HG03521 (cell line): Measurements from ENCODE around the gene TMEM63A.
A peak's percentile ranks its signal among the peaks of the same experiment; 100 is the strongest.
"Not testable (repeated sequence)": the region's sequence is repeated elsewhere in the genome, so short reads cannot be mapped to it uniquely, and the experiment has no call there.

Experiments
- ATAC-seq: cut with Tn5 transposase; IDR thresholded peaks from one replicate; pipeline ENCODE4 v1.9.1; 2021; ENCODE audit warnings: mild to moderate bottlenecking, moderate library complexity; ENCODE audit not compliant: unreplicated experiment

Gene TMEM63A

GRCh38 chr1:225909477-225909876 lies 27.3 kb upstream of the TMEM63A start:
- no peak for ATAC-seq

- ATAC-seq, result no peak
These were observed 26.6 kb upstream of the TMEM63A start for GRCh38 chr1:225908773-225909172.

GRCh38 chr1:225908013-225908640 lies 25.9 kb upstream of the TMEM63A start:
- no peak for ATAC-seq

- no peak for ATAC-seq
These were observed 25.2 kb upstream of the TMEM63A start for GRCh38 chr1:225907341-225907740.

- no peak for ATAC-seq
These were observed 24.3 kb upstream of the TMEM63A start for GRCh38 chr1:225906467-225906866.

- ATAC-seq, result no peak
These were observed 21.4 kb upstream of the TMEM63A start for GRCh38 chr1:225903623-225904022.

- no peak for ATAC-seq
These were observed 17.1 kb upstream of the TMEM63A start for GRCh38 chr1:225899044-225899925.

- no peak for ATAC-seq
These were observed 15.7 kb upstream of the TMEM63A start for GRCh38 chr1:225897595-225898514.

- peak; percentile 100 for ATAC-seq
These were observed 14.9 kb upstream of the TMEM63A start for GRCh38 chr1:225896937-225897549.

GRCh38 chr1:225896494-225896893 lies 14.3 kb upstream of the TMEM63A start:
- ATAC-seq, result no peak

GRCh38 chr1:225892307-225892706 lies 10.1 kb upstream of the TMEM63A start:
- ATAC-seq, result no peak

GRCh38 chr1:225891229-225891972 lies 9.2 kb upstream of the TMEM63A start:
- no peak for ATAC-seq

- no peak for ATAC-seq
These were observed 8.4 kb upstream of the TMEM63A start for GRCh38 chr1:225890346-225891228.

- ATAC-seq, result no peak
These were observed 7.6 kb upstream of the TMEM63A start for GRCh38 chr1:225889743-225890142.

GRCh38 chr1:225888898-225889601 lies 6.9 kb upstream of the TMEM63A start, which contains the start of gene LEFTY1:
TSS of gene LEFTY1 (minus strand) at chr1:225889146. CDS start at chr1:225889066, 80 bp downstream.
- ATAC-seq, result no peak

GRCh38 chr1:225888289-225888897 lies 6.2 kb upstream of the TMEM63A start:
- no peak for ATAC-seq

- not testable (repeated sequence) for ATAC-seq
These were observed 5.5 kb upstream of the TMEM63A start for GRCh38 chr1:225887554-225888288.
